NB4 (cell line): Measurements from ENCODE around the gene DLL3.

Experiments used
- CTCF ChIP-seq: IDR thresholded peaks from one replicate; pipeline ENCODE4 v1.5.1; 2012; ENCODE audit warnings: low read depth, low read length
- MAX ChIP-seq: IDR thresholded peaks from 2 replicates; pipeline ENCODE4 v1.6.1; 2011; ENCODE audit warnings: low read depth, low read length
- MYC ChIP-seq: IDR thresholded peaks from 2 replicates; pipeline ENCODE4 v1.6.1; 2011; ENCODE audit warnings: low read depth, low read length
- POLR2A ChIP-seq: IDR thresholded peaks from 2 replicates; pipeline ENCODE4 v1.6.1; 2011; ENCODE audit warnings: mild to moderate bottlenecking; ENCODE audit not compliant: insufficient read length; ENCODE audit errors: extremely low read depth

GRCh38 chr19:39506944-39507714 lies 8.4 kb downstream of the DLL3 start:
- TF ChIP-seq CTCF (no peak), MAX (no peak), POLR2A (no peak), MYC (no peak)
